Stomach (tissue), 9 donors: ENCODE results near the gene NR4A1. TPM values are rescaled to one million over a fixed set of nuclear protein-coding genes. Genes with fewer than 3 reads are reported as not detected.
A peak's percentile ranks its signal among the peaks of the same experiment; 100 is the strongest.

Experiments
- DNase-seq, 2 donors: peaks; one replicate each; pipeline versions ENCODE4 v3.0.0 to v3.0.0-alpha.2; 2013 to 2019
- H3K27ac ChIP-seq, 5 donors: fragments of 200-600 bp in 4 of 5; sonication (generic) in 4 of 5; one replicate each; pipeline ENCODE4 v1.5.1; 2013 to 2019; ENCODE audit warnings: mild to moderate bottlenecking in 1 of 5, moderate library complexity in 1 of 5
- H3K27me3 ChIP-seq, 3 donors: fragments of 200-600 bp; sonication (generic); one replicate each; pipeline ENCODE4 v1.5.1; 2017 to 2019; ENCODE audit warnings: mixed run types in 1 of 3
- H3K36me3 ChIP-seq, 4 donors: fragments of 200-600 bp; sonication (generic); 1 replicate in 3 of 4; 2 replicates in 1 of 4; pipeline ENCODE4 v1.5.1; 2016 to 2019
- H3K4me1 ChIP-seq, 4 donors: fragments of 200-600 bp; sonication (generic); one replicate each; pipeline ENCODE4 v1.5.1; 2016 to 2019
- H3K4me3 ChIP-seq, 4 donors: fragments of 200-600 bp; sonication (generic) in 3 of 4; one replicate each; pipeline ENCODE4 v1.5.1; 2016 to 2019; ENCODE audit warnings: mild to moderate bottlenecking in 1 of 4
- H3K9me3 ChIP-seq, 4 donors: fragments of 200-600 bp; sonication (generic); one replicate each; pipeline ENCODE4 v1.5.1; 2016 to 2019
- EP300 ChIP-seq: sonication (generic); formaldehyde crosslinking; IDR thresholded peaks from one replicate; pipeline ENCODE4 v1.6.1; 2017; ENCODE audit warnings: antibody characterized with exemption
- POLR2A ChIP-seq, 4 donors: fragments of 450-650 bp; IDR thresholded peaks; one replicate each; pipeline ENCODE4 v1.6.1; 2016; ENCODE audit warnings: antibody characterized with exemption in 4 of 4, control low read depth in 2 of 4, mild to moderate bottlenecking in 1 of 4, moderate library complexity in 1 of 4
- POLR2AphosphoS5 ChIP-seq, 3 donors: sonication (generic); formaldehyde crosslinking; IDR thresholded peaks; one replicate each; pipeline ENCODE4 v1.6.1; 2016; ENCODE audit warnings: antibody characterized with exemption in 3 of 3
- WGBS, 5 donors: extraction: QIAGEN DNeasy Blood & Tissue Kit in 3 of 5; methylation state at CpG; one replicate each; pipeline versions ENCODE4 v1.1.5 to v1.1.7; 2013 to 2018; 5-methylcytosine and 5-hydroxymethylcytosine counted together
- intact Hi-C: fragments of 100-400 bp; cut with DNase I; formaldehyde crosslinking; loops from one replicate; pipeline ENCODE4 v1.15.1; 2023; ENCODE audit warnings: low total_unique reads
- polyA plus RNA-seq, 3 donors: library from polyadenylated mRNA; stranded (reverse); fragments of 200-250 nt; gene quantifications; one replicate each; pipeline ENCODE4 v1.2.3, GENCODE V29; 2013
- total RNA-seq, 5 donors: library from RNA; depleted of rRNA; stranded (reverse); fragments of >200 nt; gene quantifications; one replicate each; pipeline versions ENCODE4 v1.1.0 to v1.2.3, GENCODE V29; 2014 to 2016
- TF ChIP-seq, protein P1 (sequence below), 7 experiments: fragments of 450-650 bp in 4 of 7; fragments of 200-600 bp in 3 of 7; sonication (generic) in 3 of 7; IDR thresholded peaks; one replicate each; pipeline ENCODE4 v1.5.1; 2016 to 2019; ENCODE audit warnings: antibody characterized with exemption in 7 of 7, control low read depth in 2 of 7, mild to moderate bottlenecking in 1 of 7
- donor health status: healthy with polysubstance abuse.
- donor health status: Bipolar disorder and iron deficiency.
- donor health status: healthy.

Gene NR4A1
- total and polyA plus RNA-seq, 8 donors = 29.4 to 384 (median 68.0) TPM

DNA sequence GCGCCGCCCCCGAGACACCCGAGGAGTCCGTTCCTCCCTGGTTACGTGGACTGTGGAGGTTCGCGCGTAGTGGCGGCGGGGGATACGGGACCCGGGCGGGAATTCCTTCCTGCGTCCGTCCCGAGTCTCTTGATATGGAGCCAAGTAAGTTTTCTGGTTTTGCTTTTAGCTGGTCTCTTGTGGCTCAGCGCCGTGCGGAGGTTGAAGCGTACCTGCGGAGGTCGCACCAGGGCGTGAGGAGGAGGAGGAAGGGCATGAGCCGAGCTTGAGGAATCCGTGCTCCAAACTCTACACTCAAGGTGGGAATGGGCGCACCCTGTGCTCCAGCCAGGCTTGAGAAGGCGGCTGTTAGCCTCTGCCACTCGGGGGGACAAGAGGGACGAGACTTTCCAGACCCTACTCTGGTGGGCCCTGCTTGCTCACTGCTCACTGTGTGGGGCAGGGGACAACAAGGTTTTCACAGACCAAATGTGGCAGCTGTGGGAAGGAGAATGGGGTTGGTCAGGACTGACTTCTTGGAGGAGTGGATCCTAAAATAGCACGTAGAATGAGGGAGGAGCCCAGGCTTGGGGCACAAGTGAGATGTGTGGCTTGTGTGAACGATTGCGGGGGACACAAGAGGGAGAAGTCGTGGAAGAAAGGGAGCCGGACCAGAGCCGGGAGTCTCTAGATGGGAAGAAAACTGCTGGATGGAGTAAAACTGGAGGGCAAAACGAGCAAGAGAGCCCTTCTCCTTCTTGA, 19.1 kb downstream of the NR4A1 start:
- Histone ChIP-seq H3K27ac (peak overlapping the region; percentile 85 to 94 (median 90)), H3K4me1 (peaks cover 33 to 57% (median 49%) of the 10 kb centered on the region in 4 donors), H3K9me3 (no peaks in the 10 kb centered on the region), H3K36me3 (peaks cover 13 to 34% (median 28%) of the 10 kb centered on the region in 4 donors), H3K27me3 (no peaks in the 10 kb centered on the region), H3K4me3 (peak overlapping the region; percentile 84 to 97 (median 90))
- TF ChIP-seq, protein P1, sequence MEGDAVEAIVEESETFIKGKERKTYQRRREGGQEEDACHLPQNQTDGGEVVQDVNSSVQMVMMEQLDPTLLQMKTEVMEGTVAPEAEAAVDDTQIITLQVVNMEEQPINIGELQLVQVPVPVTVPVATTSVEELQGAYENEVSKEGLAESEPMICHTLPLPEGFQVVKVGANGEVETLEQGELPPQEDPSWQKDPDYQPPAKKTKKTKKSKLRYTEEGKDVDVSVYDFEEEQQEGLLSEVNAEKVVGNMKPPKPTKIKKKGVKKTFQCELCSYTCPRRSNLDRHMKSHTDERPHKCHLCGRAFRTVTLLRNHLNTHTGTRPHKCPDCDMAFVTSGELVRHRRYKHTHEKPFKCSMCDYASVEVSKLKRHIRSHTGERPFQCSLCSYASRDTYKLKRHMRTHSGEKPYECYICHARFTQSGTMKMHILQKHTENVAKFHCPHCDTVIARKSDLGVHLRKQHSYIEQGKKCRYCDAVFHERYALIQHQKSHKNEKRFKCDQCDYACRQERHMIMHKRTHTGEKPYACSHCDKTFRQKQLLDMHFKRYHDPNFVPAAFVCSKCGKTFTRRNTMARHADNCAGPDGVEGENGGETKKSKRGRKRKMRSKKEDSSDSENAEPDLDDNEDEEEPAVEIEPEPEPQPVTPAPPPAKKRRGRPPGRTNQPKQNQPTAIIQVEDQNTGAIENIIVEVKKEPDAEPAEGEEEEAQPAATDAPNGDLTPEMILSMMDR (IDR thresholded peaks at IDR 0.05) = no peak
- TF ChIP-seq EP300 (no peak), POLR2AphosphoS5 (IDR thresholded peaks at IDR 0.05) (no peak), POLR2A (IDR thresholded peaks at IDR 0.05) (no peak)
- intact Hi-C loops = no loop called here
- 2 to 4% (median 3%) methylated on average over 27 to 37 of the region's 37 CpGs for WGBS, 5 donors
- DNase-seq = peak in 1 of 2 donors; percentile 32

DNA sequence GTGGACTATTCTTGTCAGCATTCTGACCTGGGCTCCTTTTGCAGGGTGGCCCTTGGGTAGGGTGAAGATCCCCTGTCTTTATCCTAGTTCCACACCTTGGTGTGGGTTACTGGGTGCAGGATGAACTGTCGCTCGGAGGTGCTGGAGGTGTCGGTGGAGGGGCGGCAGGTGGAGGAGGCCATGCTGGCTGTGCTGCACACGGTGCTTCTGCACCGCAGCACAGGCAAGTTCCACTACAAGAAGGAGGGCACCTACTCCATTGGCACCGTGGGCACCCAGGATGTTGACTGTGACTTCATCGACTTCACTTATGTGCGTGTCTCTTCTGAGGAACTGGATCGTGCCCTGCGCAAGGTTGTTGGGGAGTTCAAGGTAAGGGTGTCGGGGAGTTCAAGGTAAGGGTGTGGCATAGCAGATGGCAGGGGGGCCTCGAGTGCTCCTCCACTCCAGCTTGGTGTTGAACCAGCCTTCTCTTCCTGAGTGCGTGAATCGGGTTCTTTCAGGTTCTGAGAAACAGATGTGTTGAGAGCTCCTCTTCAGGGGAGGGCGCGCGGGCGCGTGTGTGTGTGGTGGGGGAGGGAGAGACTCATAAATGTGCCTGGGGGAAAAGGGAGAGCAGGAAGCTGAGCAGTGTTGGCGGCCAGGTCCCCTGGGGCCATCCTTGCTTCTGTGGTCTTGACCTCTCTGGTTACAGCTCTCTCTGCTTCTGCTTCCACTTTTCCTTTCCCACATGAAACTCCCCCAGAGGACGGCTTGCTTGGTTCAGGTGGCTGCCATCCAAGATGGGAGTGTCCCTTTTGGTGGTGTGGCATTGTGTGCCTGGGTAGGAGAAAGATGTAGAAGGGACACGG, 22.5 kb downstream of the NR4A1 start:
- intact Hi-C loops = no loop called here
- Histone ChIP-seq H3K36me3 (peaks cover 26 to 67% (median 62%) of the 10 kb centered on the region in 4 donors), H3K27ac (peak overlapping the region; percentile 51 to 85 (median 76)), H3K4me3 (no peak overlapping the region), H3K4me1 (peaks cover 39 to 64% (median 52%) of the 10 kb centered on the region in 4 donors), H3K9me3 (no peaks in the 10 kb centered on the region), H3K27me3 (no peaks in the 10 kb centered on the region)
- no peak for TF ChIP-seq EP300
- peak in 1 of 3 donors; percentile 61 for TF ChIP-seq POLR2AphosphoS5 (IDR thresholded peaks at IDR 0.05)
- 59 to 78% (median 71%) methylated on average over 19 to 23 of the region's 23 CpGs for WGBS, 5 donors
- DNase-seq = peak; percentile 32 to 78

DNA sequence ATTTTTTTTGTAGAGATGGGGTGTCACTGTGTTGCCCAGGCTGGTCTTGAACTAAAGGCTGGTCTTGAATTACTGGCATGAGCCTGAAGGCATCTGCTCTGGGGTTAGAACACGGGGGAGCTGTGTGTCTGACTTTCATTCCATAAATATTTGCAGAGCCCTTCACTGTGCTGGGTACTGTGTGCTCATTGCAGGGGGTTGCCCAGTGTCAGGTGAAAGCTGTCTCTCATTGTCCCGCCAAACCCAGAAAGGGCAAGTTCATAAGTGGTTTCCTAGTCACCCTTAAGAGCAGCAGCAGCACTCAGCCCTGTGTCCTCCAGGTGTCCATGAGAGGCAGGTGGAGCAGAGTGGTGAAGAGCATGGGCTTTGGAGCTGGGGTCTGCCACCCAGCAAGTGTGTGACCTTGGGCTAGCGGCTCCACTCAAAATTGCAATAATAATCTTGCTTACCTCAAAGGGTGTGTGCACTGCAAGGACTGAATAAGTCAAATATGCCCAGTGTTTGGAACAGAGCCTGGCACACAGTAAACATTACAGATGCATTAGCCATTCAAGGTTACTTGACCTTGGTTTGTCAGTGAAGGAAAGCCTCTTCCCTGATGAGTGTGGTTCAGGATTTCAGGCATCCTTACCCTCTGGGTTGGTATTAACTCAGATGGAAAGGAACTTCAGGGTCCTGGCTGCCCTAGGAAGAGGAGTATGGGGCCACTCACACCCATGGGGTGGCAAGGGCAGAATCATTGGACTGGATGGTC, 23.9 kb downstream of the NR4A1 start:
- Histone ChIP-seq H3K27me3 (no peaks in the 10 kb centered on the region), H3K36me3 (peaks cover 26 to 81% (median 73%) of the 10 kb centered on the region in 4 donors), H3K27ac (peak overlapping the region; percentile 51 to 85 (median 76)), H3K4me1 (peaks cover 39 to 60% (median 47%) of the 10 kb centered on the region in 4 donors), H3K9me3 (no peaks in the 10 kb centered on the region), H3K4me3 (no peak overlapping the region)
- TF ChIP-seq POLR2A (IDR thresholded peaks at IDR 0.05) (no peak), POLR2AphosphoS5 (IDR thresholded peaks at IDR 0.05) (peak in 1 of 3 donors; percentile 59), EP300 (no peak)
- TF ChIP-seq, protein P1 (IDR thresholded peaks at IDR 0.05) = no peak
- DNase-seq = peak; percentile 48 to 60
- intact Hi-C loops = no loop called here
- WGBS, 5 donors = 33 to 67% (median 43%) methylated on average over 3 of the region's 3 CpGs

DNA sequence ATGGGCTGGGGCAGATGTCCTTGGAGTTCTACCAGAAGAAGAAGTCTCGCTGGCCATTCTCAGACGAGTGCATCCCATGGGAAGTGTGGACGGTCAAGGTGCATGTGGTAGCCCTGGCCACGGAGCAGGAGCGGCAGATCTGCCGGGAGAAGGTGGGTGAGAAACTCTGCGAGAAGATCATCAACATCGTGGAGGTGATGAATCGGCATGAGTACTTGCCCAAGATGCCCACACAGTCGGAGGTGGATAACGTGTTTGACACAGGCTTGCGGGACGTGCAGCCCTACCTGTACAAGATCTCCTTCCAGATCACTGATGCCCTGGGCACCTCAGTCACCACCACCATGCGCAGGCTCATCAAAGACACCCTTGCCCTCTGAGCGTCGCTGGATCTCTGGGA, 25.6 kb downstream of the NR4A1 start:
- no peaks in the 10 kb centered on the region for H3K9me3 ChIP-seq
- peaks cover 35 to 55% (median 42%) of the 10 kb centered on the region in 4 donors for H3K4me1 ChIP-seq
- no peaks in the 10 kb centered on the region for H3K27me3 ChIP-seq
- no peak overlapping the region for H3K27ac ChIP-seq
- no peak for DNase-seq
- H3K36me3 ChIP-seq = peaks cover 26 to 83% (median 73%) of the 10 kb centered on the region in 4 donors
- intact Hi-C loops = no loop called here
- WGBS, 5 donors = 89 to 97% (median 94%) methylated on average over 10 to 16 of the region's 16 CpGs
- TF ChIP-seq POLR2A (IDR thresholded peaks at IDR 0.05) (no peak), EP300 (no peak), POLR2AphosphoS5 (IDR thresholded peaks at IDR 0.05) (no peak)
- TF ChIP-seq, protein P1 (IDR thresholded peaks at IDR 0.05) = no peak
- H3K4me3 ChIP-seq = no peak overlapping the region
